ENCODE results near the gene IFNAR1. TPM values are rescaled to one million over a fixed set of nuclear protein-coding genes. Genes with fewer than 3 reads are reported as not detected.

IFNAR1 gene
- total RNA-seq, 1 donor from 2014 or later, result 42.8 TPM

- Mint-ChIP-seq H3K27me3 (ENCODE audit: unreplicated experiment) (no peaks in the 10 kb centered on the region), H3K27ac (ENCODE audit: unreplicated experiment) (no peak overlapping the region), H3K36me3 (ENCODE audit: unreplicated experiment) (no peaks in the 10 kb centered on the region), H3K9me3 (ENCODE audit: unreplicated experiment) (no peaks in the 10 kb centered on the region), H3K4me1 (ENCODE audit: unreplicated experiment) (peaks cover 30% of the 10 kb centered on the region), H3K4me3 (ENCODE audit: unreplicated experiment) (no peak overlapping the region)
- TF ChIP-seq CTCF (IDR thresholded peaks at IDR 0.05), result no peak
- no peak for DNase-seq (ENCODE audit: extremely low spot score, unreplicated experiment)
Measured at GRCh38 chr21:33393348-33393747, 68.6 kb downstream of the IFNAR1 start.

- Mint-ChIP-seq H3K36me3 (ENCODE audit: unreplicated experiment) (no peaks in the 10 kb centered on the region), H3K9me3 (ENCODE audit: unreplicated experiment) (no peaks in the 10 kb centered on the region), H3K4me3 (ENCODE audit: unreplicated experiment) (no peak overlapping the region), H3K27ac (ENCODE audit: unreplicated experiment) (no peak overlapping the region), H3K4me1 (ENCODE audit: unreplicated experiment) (peaks cover 31% of the 10 kb centered on the region), H3K27me3 (ENCODE audit: unreplicated experiment) (no peaks in the 10 kb centered on the region)
- DNase-seq (ENCODE audit: extremely low spot score, unreplicated experiment), result no peak
- TF ChIP-seq CTCF (IDR thresholded peaks at IDR 0.05), result no peak
Measured at GRCh38 chr21:33394260-33394659, 69.5 kb downstream of the IFNAR1 start.

DNA sequence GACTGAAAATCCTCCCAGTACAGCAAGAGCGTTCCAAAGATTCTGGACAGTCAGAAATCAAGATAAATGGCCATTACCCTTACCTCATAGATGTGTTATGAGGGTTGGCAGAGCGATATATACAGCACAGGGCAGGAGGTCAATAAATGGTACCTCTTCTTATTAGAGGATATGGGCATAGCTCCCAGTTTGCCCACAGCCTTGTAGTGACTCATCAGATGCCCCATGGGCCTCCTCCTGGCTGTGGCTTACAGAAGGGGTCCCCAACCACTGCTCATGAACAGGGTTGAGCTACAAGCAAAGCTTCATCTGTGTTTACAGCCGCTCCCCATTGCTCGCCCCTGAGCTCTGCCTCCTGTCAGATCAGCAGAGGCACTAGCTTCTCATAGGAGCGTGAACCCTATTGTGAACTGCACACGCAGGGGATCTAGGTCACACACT lies 71.1 kb downstream of the IFNAR1 start:
- Mint-ChIP-seq H3K4me3 (ENCODE audit: unreplicated experiment) (no peak overlapping the region), H3K36me3 (ENCODE audit: unreplicated experiment) (no peaks in the 10 kb centered on the region), H3K4me1 (ENCODE audit: unreplicated experiment) (peaks cover 41% of the 10 kb centered on the region), H3K9me3 (ENCODE audit: unreplicated experiment) (no peaks in the 10 kb centered on the region), H3K27me3 (ENCODE audit: unreplicated experiment) (no peaks in the 10 kb centered on the region), H3K27ac (ENCODE audit: unreplicated experiment) (no peak overlapping the region)
- no peak for TF ChIP-seq CTCF (IDR thresholded peaks at IDR 0.05)
- DNase-seq (ENCODE audit: extremely low spot score, unreplicated experiment), result no peak

DNA sequence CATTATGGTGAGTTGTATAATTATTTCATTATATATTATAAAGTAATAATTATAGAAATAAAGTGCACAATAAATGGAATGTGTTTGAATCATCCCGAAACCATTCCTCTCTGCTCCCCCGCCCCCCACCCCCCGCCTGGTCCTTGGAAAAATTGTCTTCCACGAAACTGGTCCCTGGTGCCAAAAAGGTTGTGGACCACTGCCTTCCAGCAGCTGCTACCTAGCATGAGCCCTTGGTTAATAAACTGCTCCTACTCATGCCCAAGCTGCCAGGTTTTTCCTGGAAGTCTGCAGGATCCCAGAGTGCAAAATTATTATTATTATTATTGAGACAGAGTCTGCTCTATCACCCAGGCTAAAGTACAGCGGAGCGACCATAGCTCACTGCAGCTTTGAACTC lies 71.7 kb downstream of the IFNAR1 start:
- Mint-ChIP-seq H3K36me3 (ENCODE audit: unreplicated experiment) (no peaks in the 10 kb centered on the region), H3K27ac (ENCODE audit: unreplicated experiment) (peak overlapping the region; percentile 91), H3K9me3 (ENCODE audit: unreplicated experiment) (no peaks in the 10 kb centered on the region), H3K4me1 (ENCODE audit: unreplicated experiment) (peaks cover 45% of the 10 kb centered on the region), H3K4me3 (ENCODE audit: unreplicated experiment) (no peak overlapping the region), H3K27me3 (ENCODE audit: unreplicated experiment) (no peaks in the 10 kb centered on the region)
- no peak for TF ChIP-seq CTCF (IDR thresholded peaks at IDR 0.05)
- DNase-seq (ENCODE audit: extremely low spot score, unreplicated experiment), result no peak

- Mint-ChIP-seq H3K4me1 (ENCODE audit: unreplicated experiment) (peaks cover 49% of the 10 kb centered on the region), H3K27ac (ENCODE audit: unreplicated experiment) (peak overlapping the region; percentile 91), H3K9me3 (ENCODE audit: unreplicated experiment) (no peaks in the 10 kb centered on the region), H3K4me3 (ENCODE audit: unreplicated experiment) (no peak overlapping the region), H3K27me3 (ENCODE audit: unreplicated experiment) (no peaks in the 10 kb centered on the region), H3K36me3 (ENCODE audit: unreplicated experiment) (no peaks in the 10 kb centered on the region)
- DNase-seq (ENCODE audit: extremely low spot score, unreplicated experiment), result no peak
- no peak for TF ChIP-seq CTCF (IDR thresholded peaks at IDR 0.05)
Measured at GRCh38 chr21:33396951-33397350, 72.2 kb downstream of the IFNAR1 start.
